CD4-positive, alpha-beta memory T cell (primary cell): ENCODE results near the gene HPS1. TPM values are rescaled to one million over a fixed set of nuclear protein-coding genes. Genes with fewer than 3 reads are reported as not detected.

Source experiments
- CTCF ChIA-PET: fragments of 350-600 bp; sonication (Branson Sonifier 250); formaldehyde crosslinking; loops from one replicate; lab custom pipeline; 2021; ENCODE audit warnings: inconsistent platforms; ENCODE audit not compliant: partially characterized antibody; lab: Charles Lee
- POLR2A ChIA-PET: fragments of 350-600 bp; sonication (Branson Sonifier 250); formaldehyde crosslinking; loops from one replicate; lab custom pipeline; 2021; ENCODE audit not compliant: partially characterized antibody; lab: Charles Lee
- DNase-seq, 5 donors: peaks; one replicate each; pipeline versions ENCODE4 v3.0.0 to v3.0.0-alpha.2; 2020 to 2022; ENCODE audit warnings: mixed read lengths in 1 of 5
- H3K27ac ChIP-seq: one replicate; pipeline ENCODE4 v1.7.0; 2013; ENCODE audit warnings: low read depth, low read length
- H3K27me3 ChIP-seq: 2 replicates; pipeline ENCODE4 v1.7.0; 2013; ENCODE audit warnings: mild to moderate bottlenecking, low read length, moderate library complexity; ENCODE audit not compliant: insufficient read depth
- H3K36me3 ChIP-seq: 2 replicates; pipeline ENCODE4 v1.7.0; 2013; ENCODE audit warnings: mild to moderate bottlenecking, low read length, moderate library complexity; ENCODE audit not compliant: insufficient read depth
- H3K4me1 ChIP-seq: 2 replicates; pipeline ENCODE4 v1.7.0; 2013; ENCODE audit warnings: mild to moderate bottlenecking, low read length, moderate library complexity; ENCODE audit not compliant: insufficient read depth
- H3K4me3 ChIP-seq, 2 donors: one replicate each; pipeline ENCODE4 v1.7.0; 2013; ENCODE audit warnings: low read length in 2 of 2, mild to moderate bottlenecking in 1 of 2
- H3K9me3 ChIP-seq, 2 donors: one replicate each; pipeline ENCODE4 v1.7.0; 2013; ENCODE audit warnings: low read length in 2 of 2, control low read depth in 1 of 2; ENCODE audit not compliant: control insufficient read depth in 1 of 2
- H3K27ac Mint-ChIP-seq, 7 donors: one replicate each; pipeline ENCODE4 v1.8.0; 2020 to 2021; ENCODE audit warnings: mixed read lengths in 7 of 7, mild to moderate bottlenecking in 6 of 7, inconsistent platforms in 3 of 7, moderate library complexity in 3 of 7
- H3K27me3 Mint-ChIP-seq, 2 donors: one replicate each; pipeline ENCODE4 v1.8.0; 2020 to 2021; ENCODE audit warnings: mixed read lengths in 2 of 2
- H3K36me3 Mint-ChIP-seq, 2 donors: one replicate each; pipeline ENCODE4 v1.8.0; 2020 to 2021; ENCODE audit warnings: mixed read lengths in 2 of 2, inconsistent platforms in 1 of 2, mild to moderate bottlenecking in 1 of 2
- H3K4me1 Mint-ChIP-seq, 4 donors: one replicate each; pipeline ENCODE4 v1.8.0; 2020 to 2021; ENCODE audit warnings: mixed read lengths in 4 of 4, mild to moderate bottlenecking in 1 of 4
- H3K4me3 Mint-ChIP-seq, 8 donors: one replicate each; pipeline ENCODE4 v1.8.0; 2020 to 2021; ENCODE audit warnings: mixed read lengths in 8 of 8, mild to moderate bottlenecking in 7 of 8, moderate library complexity in 6 of 8, inconsistent platforms in 3 of 8
- H3K9me3 Mint-ChIP-seq, 8 donors: one replicate each; pipeline ENCODE4 v1.8.0; 2020 to 2021; ENCODE audit warnings: mixed read lengths in 8 of 8, mild to moderate bottlenecking in 5 of 8, inconsistent platforms in 3 of 8, moderate library complexity in 1 of 8
- intact Hi-C: fragments of 100-400 bp; cut with micrococcal nuclease; formaldehyde crosslinking; loops from one replicate; pipeline ENCODE4 v1.15.1; 2023
- polyA plus RNA-seq, 2 donors: library from polyadenylated mRNA; unstranded; fragments of 300-500 nt; fragmentation: Illumina TruSeq; gene quantifications; one replicate each; pipeline ENCODE4 v1.2.3, GENCODE V29; 2021
- total RNA-seq, 2 experiments: library from RNA; stranded (reverse); gene quantifications; one replicate each; pipeline ENCODE4 v1.2.3, GENCODE V29; 2021

HPS1 gene
- total and polyA plus RNA-seq, 4 experiments from 2014 or later = 72.0 to 115 (median 91.3) TPM

DNA sequence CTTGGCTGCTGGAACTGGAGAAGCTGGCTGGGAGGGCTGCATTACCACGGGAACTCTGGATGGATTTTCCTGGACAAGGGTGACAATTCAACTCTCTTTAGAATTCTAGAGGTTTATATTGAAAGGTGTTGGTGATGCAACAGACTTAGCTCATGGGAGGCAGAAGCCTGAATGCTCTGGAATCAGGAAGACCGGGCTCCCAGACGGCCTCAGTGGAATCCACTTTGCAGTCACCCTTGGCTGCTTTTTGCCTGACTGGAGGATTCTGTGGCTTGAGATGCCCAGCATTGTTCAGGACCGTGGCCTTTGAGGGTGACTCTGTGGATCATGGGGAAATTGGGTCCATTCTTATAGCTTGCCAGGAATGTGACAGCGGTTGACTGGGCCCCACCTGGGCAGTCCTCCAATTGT, 64.0 kb downstream of the HPS1 start:
- Histone ChIP-seq H3K36me3 (no peaks in the 10 kb centered on the region), H3K27me3 (no peaks in the 10 kb centered on the region), H3K4me1 (no peaks in the 10 kb centered on the region), H3K9me3 (no peaks in the 10 kb centered on the region), H3K4me3 (no peak overlapping the region), H3K27ac (no peak overlapping the region)
- no peaks in the 10 kb centered on the region for H3K27me3 Mint-ChIP-seq
- no peak overlapping the region for H3K4me3 Mint-ChIP-seq
- ChIA-PET CTCF (no interaction called here), POLR2A (no interaction called here)
- H3K36me3 Mint-ChIP-seq = peaks cover 23 to 28% of the 10 kb centered on the region in 2 donors
- intact Hi-C loops = no loop called here
- no peak overlapping the region for H3K27ac Mint-ChIP-seq
- DNase-seq = no peak
- peaks cover 0 to 3% (median 0%) of the 10 kb centered on the region in 4 donors for H3K4me1 Mint-ChIP-seq
- H3K9me3 Mint-ChIP-seq = no peaks in the 10 kb centered on the region

DNA sequence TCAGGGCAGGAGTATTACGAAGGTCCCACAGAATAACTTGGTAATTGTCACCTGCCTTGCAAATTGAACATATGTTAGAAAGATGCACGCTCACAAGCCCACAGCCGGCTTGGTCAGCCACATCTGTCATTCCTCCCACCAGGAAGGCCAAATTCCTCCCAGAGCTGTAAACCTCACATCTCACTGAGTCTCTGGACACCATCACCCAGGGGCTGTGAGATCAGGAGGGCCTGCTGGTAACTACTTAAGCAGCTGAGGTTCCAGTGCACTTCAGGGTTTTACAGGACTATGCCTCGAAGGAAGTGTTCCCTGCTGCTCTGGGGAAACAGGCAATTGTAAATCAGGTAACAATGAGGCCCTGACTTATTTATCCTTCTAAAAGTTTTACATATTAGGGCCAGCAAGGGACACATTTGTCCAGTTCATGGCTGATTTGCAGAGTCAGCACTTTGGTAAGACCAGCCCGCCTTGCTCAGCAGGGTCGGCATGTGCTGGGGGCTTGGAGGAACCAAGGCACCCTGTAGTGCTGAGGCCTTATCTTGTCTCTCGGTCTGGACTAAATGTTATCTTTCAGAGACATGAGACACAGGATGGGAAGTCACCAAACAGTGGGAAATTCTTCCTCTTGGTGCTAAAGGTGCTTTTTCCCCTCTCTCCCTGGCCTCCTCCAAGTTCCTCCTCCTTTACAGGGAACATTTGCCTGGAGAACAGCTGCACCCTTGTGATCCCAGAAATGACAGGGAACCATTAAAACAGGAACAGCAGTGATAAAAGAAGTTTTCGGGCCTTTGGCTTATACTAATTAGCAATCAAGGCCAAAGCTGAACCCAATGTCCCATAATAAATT, 66.0 kb downstream of the HPS1 start:
- ChIA-PET POLR2A (no interaction called here), CTCF (no interaction called here)
- Histone ChIP-seq H3K27me3 (no peaks in the 10 kb centered on the region), H3K36me3 (no peaks in the 10 kb centered on the region), H3K4me3 (no peak overlapping the region), H3K27ac (no peak overlapping the region), H3K4me1 (no peaks in the 10 kb centered on the region), H3K9me3 (no peaks in the 10 kb centered on the region)
- DNase-seq = no peak
- peak overlapping the region in 1 of 7 donors; percentile 0 for H3K27ac Mint-ChIP-seq
- H3K27me3 Mint-ChIP-seq = peaks cover 0 to 1% of the 10 kb centered on the region in 2 donors
- H3K4me3 Mint-ChIP-seq = no peak overlapping the region
- H3K9me3 Mint-ChIP-seq = peaks cover 0 to 4% (median 0%) of the 10 kb centered on the region in 8 donors
- intact Hi-C loops = no loop called here
- no peaks in the 10 kb centered on the region for H3K4me1 Mint-ChIP-seq
- H3K36me3 Mint-ChIP-seq = peaks cover 15 to 21% of the 10 kb centered on the region in 2 donors

DNA sequence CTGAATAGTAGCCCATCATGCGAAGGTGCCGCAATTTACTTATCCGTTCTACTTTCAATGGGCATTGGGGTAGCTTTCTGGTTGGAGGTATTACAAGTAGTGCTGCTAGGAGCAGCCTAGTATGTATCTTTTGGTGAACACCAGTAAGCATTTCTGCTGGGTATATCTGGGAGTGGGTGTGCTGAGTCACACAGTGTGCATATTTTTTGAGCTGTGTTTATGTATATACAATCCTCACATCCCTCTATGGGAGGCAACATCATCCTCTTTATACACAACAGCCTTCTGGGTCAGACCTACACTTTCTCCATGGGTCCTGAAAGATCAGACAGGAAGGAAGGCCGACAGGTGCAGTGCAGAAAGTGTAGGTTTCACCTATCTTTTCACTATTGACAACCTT, 68.0 kb downstream of the HPS1 start:
- Mint-ChIP-seq H3K27me3 (peaks cover 2 to 4% of the 10 kb centered on the region in 2 donors), H3K4me1 (no peaks in the 10 kb centered on the region), H3K4me3 (no peak overlapping the region), H3K27ac (no peak overlapping the region), H3K9me3 (peaks cover 0 to 5% (median 0%) of the 10 kb centered on the region in 8 donors), H3K36me3 (peaks cover 10 to 19% of the 10 kb centered on the region in 2 donors)
- ChIA-PET CTCF (no interaction called here), POLR2A (no interaction called here)
- Histone ChIP-seq H3K9me3 (no peaks in the 10 kb centered on the region), H3K4me1 (no peaks in the 10 kb centered on the region), H3K4me3 (no peak overlapping the region), H3K27ac (no peak overlapping the region), H3K27me3 (no peaks in the 10 kb centered on the region), H3K36me3 (no peaks in the 10 kb centered on the region)
- intact Hi-C loops = no loop called here
- DNase-seq = no peak

DNA sequence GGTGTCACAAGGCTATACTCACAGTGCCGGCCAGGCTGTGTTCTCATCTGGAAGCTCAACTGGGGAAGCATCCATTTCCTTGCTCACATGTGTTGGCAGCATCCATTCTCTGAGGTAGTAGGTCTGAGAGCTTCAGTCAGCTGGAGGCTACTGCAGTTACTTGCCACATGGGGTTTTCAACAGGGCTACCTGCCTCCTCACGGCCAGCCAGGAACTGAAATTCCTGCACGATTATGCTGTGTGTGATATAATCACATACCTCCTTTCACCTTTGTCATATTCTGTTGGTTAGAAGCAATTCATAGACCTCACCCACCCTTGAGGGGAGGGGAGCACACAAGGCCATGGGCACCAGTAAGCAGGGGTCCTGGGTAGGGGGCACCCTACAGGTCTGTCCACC, 69.2 kb downstream of the HPS1 start:
- Histone ChIP-seq H3K9me3 (no peaks in the 10 kb centered on the region), H3K27ac (no peak overlapping the region), H3K36me3 (no peaks in the 10 kb centered on the region), H3K27me3 (no peaks in the 10 kb centered on the region), H3K4me3 (no peak overlapping the region), H3K4me1 (no peaks in the 10 kb centered on the region)
- Mint-ChIP-seq H3K36me3 (peaks cover 7 to 11% of the 10 kb centered on the region in 2 donors), H3K27ac (no peak overlapping the region), H3K27me3 (peaks cover 2 to 4% of the 10 kb centered on the region in 2 donors), H3K4me3 (no peak overlapping the region), H3K4me1 (no peaks in the 10 kb centered on the region), H3K9me3 (peaks cover 0 to 5% (median 0%) of the 10 kb centered on the region in 8 donors)
- intact Hi-C loops = no loop called here
- CTCF ChIA-PET = no interaction called here
- DNase-seq = no peak
- POLR2A ChIA-PET = no interaction called here

DNA sequence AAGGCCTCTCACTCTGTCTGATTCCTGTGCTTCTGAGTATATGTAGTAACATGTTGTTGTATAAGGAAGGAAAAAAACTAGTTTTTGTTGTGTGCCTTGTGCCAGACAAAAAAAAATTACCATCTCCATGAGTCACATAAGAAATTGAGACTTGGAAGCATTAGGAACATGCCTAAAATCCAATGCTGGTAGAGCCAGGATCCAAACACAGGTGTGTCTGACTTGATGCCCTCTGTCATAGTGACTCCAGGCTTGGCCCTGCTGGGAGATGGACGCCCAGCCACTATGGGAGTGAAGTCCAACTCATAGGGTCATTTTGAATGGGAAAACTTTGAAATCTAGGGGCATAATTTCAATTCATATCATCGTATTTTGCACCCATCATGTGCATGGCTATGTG, 69.7 kb downstream of the HPS1 start:
- H3K9me3 Mint-ChIP-seq = peaks cover 0 to 5% (median 0%) of the 10 kb centered on the region in 8 donors
- H3K4me3 ChIP-seq = no peak overlapping the region
- H3K27me3 Mint-ChIP-seq = peaks cover 3 to 4% of the 10 kb centered on the region in 2 donors
- no peaks in the 10 kb centered on the region for H3K4me1 ChIP-seq
- no peaks in the 10 kb centered on the region for H3K27me3 ChIP-seq
- DNase-seq = no peak
- H3K36me3 Mint-ChIP-seq = peaks cover 1 to 5% of the 10 kb centered on the region in 2 donors
- intact Hi-C loops = no loop called here
- CTCF ChIA-PET = no interaction called here
- no peak overlapping the region for H3K27ac ChIP-seq
- no peaks in the 10 kb centered on the region for H3K4me1 Mint-ChIP-seq
- H3K9me3 ChIP-seq = no peaks in the 10 kb centered on the region
- no peak overlapping the region for H3K27ac Mint-ChIP-seq
- H3K4me3 Mint-ChIP-seq = no peak overlapping the region
- POLR2A ChIA-PET = no interaction called here
- H3K36me3 ChIP-seq = no peaks in the 10 kb centered on the region

DNA sequence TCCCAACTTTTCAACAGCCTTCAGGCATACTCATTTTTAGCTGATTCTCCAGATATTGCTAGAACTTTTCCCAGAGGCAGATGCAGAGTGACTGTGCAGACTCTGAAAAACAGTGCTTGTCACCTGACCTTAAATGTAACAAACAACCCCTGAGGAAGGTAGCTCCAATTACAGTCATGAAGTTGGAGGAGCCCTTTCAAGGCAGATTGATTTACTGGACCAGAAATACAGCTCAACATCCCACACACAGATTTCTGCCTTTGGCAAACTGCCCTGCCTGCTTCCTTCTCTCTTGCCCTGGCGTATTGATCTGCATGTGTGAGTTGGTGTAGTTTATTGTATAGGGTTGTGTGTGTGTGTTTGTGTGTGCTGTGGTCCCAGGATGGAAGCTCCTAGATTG, 70.2 kb downstream of the HPS1 start:
- Mint-ChIP-seq H3K9me3 (peaks cover 0 to 5% (median 0%) of the 10 kb centered on the region in 8 donors), H3K27me3 (peaks cover 4 to 5% of the 10 kb centered on the region in 2 donors), H3K4me1 (no peaks in the 10 kb centered on the region), H3K36me3 (peaks cover 0 to 4% of the 10 kb centered on the region in 2 donors), H3K4me3 (peak overlapping the region in 1 of 8 donors; percentile 22), H3K27ac (no peak overlapping the region)
- Histone ChIP-seq H3K27ac (no peak overlapping the region), H3K9me3 (no peaks in the 10 kb centered on the region), H3K4me3 (no peak overlapping the region), H3K36me3 (no peaks in the 10 kb centered on the region), H3K27me3 (no peaks in the 10 kb centered on the region), H3K4me1 (no peaks in the 10 kb centered on the region)
- ChIA-PET POLR2A (no interaction called here), CTCF (no interaction called here)
- DNase-seq = no peak
- intact Hi-C loops = no loop called here

DNA sequence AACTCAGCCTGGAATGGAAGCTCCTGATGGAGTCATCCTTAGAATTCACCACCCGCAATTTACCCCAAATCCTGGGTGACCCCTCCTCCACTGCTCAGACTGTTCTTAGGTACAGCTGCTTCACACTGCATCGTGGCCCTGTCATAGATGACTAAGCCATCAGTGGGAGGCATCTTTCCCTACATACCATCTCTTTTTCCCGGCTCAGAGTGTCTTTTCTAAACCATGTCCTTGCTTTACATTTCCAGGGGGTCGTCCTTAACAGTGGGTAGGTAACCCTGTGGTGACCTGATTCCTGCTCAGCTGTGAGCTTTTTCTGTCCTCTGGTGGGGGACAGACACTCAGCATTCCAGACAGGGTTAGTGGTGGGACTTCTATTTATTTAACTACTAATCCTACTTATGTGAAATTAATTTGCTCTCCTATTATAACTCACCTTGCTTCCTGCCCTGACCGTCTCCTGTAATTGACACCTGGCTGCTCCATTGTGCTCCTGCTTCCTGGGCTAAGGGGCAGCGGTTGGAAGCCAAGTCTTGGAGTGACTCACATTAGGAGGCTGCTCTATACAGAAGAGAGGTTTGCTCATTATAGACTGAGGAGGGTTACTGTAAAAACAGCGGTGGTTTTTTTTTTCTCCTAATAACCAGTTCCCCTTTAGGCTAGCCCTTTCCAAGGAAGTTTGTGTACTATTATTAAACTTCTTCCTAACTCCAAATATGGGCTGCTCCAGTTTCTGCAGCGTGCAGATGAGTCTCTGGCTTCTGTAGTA, 72.3 kb downstream of the HPS1 start:
- no peak for DNase-seq
- Mint-ChIP-seq H3K4me3 (no peak overlapping the region), H3K27ac (no peak overlapping the region), H3K27me3 (peaks cover 7% of the 10 kb centered on the region in 2 donors), H3K9me3 (peaks cover 0 to 5% (median 0%) of the 10 kb centered on the region in 8 donors), H3K4me1 (no peaks in the 10 kb centered on the region), H3K36me3 (peaks cover 0 to 4% of the 10 kb centered on the region in 2 donors)
- Histone ChIP-seq H3K27me3 (no peaks in the 10 kb centered on the region), H3K27ac (no peak overlapping the region), H3K9me3 (no peaks in the 10 kb centered on the region), H3K4me3 (no peak overlapping the region), H3K36me3 (no peaks in the 10 kb centered on the region), H3K4me1 (no peaks in the 10 kb centered on the region)
- CTCF ChIA-PET = no interaction called here
- intact Hi-C loops = no loop called here
- POLR2A ChIA-PET = no interaction called here
